HG02759 (cell line): ENCODE results near the gene TRIM7.

Source experiments
- ATAC-seq: cut with Tn5 transposase; IDR thresholded peaks from one replicate; pipeline ENCODE4 v1.9.1; 2021; ENCODE audit warnings: mild to moderate bottlenecking, moderate library complexity; ENCODE audit not compliant: unreplicated experiment

The TRIM7 gene

DNA sequence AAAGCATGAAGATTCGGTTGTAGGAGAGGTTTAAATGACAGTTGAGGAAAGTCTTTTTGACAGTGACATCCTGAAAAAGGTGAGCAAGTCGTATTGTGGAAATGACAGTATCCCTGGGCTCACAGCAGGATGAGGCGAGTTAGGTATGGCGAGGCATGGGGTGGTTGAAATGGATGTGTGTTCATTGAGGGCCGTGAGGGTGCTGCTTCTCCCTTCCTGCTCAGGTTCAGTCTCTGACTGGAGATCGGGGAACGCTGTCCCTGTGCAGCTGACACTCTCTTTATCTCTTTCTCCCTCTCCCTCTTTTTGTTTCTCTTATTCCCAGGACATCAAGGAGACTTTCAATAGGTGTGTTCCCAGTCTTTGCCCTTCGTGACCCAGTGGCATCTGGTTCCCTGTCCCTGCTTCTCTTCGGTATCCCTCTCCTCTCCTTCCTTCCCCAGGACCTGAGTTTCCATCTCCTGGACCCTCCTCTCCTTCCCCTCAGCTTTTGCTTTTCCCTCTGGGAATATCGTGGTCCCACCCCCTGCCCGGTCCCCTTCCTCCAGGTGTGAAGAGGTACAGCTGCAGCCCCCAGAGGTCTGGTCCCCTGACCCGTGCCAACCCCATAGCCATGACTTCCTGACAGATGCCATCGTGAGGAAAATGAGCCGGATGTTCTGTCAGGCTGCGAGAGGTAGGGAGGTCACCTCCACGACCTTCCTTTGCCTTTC, 28.2 kb upstream of the TRIM7 start:
- no peak for ATAC-seq

DNA sequence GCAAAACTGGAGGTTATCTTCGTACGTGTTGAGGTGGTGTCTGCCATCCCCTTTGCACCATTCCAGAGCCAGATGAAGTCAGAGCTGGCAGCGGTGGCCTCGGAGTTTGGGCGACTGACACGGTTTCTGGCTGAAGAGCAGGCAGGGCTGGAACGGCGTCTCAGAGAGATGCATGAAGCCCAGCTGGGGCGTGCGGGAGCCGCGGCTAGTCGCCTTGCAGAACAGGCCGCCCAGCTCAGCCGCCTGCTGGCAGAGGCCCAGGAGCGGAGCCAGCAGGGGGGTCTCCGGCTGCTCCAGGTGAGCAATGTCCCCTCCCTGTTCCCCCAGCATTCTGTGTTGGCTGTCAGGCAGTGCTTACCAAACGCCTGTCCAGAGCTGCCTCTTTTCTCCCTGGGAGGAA, 27.6 kb upstream of the TRIM7 start:
- no peak for ATAC-seq

DNA sequence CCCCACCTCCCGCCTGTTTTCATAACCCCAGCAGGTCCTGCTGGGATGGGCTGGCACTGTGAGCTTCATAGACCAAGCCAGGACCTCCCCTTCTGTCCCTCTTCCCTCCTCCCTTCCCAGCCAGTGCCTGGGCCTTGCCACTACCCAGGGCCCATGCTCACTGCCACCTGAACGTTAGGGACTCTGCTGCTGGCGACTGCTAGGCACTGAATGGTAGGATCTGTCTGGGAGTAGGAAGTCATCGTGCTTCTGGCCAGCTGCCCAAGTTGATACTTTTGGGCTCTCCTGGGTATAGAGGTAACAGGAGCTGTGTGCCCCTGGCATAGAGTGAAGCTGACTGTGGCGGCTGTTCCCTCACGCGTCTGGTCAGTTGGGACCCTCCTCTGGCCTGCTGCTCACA, 26.4 kb upstream of the TRIM7 start:
- no peak for ATAC-seq

DNA sequence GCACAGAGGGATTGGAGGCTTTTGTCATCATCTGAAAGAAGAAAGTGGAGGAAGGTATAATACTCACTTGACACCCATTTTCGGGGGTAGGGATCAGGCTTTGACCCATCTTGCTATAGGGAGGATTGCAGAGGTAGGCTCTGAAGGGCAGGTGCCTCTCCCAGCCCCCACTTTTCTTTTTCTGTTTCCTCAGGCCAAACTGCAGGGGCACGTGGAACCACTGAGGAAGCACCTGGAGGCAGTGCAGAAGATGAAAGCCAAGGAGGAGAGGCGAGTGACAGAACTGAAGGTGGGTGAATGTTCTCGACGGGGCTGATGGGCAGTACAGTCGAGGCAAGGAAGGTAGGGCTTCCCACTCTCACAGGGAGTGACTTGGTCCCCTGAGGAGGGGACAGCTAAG, 25.6 kb upstream of the TRIM7 start:
- no peak for ATAC-seq

DNA sequence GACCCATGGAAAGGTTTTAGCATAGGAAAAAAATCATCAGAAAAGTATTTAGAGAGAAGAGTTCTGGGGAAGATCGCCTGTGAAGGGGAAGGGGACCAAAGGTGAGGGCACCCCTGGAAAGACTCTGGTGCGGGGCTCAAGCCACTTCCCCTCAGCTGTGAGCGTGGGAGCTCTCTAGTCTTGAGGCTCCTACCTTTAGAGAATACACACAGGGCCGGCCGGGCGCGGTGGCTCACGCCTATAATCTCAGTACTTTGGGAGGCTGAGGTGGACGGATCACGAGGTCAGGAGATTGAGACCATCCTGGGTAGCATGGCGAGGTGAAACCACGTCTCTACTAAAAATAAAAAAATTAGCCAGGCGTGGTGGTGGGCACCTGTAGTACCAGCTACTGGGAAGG, 25.0 kb upstream of the TRIM7 start:
- ATAC-seq = no peak

DNA sequence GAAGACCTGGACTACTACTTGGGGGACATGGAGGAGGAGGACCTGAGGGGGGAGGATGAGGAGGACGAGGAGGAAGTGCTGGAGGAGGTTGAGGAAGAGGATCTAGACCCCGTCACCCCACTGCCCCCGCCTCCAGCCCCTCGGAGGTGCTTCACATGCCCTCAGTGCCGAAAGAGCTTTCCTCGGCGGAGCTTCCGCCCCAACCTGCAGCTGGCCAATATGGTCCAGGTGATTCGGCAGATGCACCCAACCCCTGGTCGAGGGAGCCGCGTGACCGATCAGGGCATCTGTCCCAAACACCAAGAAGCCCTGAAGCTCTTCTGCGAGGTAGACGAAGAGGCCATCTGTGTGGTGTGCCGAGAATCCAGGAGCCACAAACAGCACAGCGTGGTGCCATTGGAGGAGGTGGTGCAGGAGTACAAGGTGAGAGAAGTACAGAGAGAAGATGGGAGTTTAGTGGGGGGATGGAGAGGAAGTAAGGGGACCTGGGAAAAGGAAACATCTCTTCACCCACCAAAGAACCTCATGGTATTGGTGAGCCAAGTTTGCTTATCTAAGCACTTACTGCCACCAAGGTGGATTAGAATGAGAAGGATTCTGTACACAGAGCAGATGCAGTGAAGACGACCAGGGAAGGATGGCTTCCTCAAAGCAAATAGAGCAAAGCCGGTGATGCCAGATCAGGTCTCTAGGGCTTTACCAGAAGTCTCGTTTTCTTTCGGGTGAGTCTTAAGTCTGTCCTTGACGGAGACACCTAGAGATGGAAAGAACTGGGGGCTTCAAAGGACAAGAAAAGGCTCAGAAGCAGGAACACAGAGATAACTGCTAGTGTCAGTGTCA, 19.6 kb upstream of the TRIM7 start:
- ATAC-seq = no peak

DNA sequence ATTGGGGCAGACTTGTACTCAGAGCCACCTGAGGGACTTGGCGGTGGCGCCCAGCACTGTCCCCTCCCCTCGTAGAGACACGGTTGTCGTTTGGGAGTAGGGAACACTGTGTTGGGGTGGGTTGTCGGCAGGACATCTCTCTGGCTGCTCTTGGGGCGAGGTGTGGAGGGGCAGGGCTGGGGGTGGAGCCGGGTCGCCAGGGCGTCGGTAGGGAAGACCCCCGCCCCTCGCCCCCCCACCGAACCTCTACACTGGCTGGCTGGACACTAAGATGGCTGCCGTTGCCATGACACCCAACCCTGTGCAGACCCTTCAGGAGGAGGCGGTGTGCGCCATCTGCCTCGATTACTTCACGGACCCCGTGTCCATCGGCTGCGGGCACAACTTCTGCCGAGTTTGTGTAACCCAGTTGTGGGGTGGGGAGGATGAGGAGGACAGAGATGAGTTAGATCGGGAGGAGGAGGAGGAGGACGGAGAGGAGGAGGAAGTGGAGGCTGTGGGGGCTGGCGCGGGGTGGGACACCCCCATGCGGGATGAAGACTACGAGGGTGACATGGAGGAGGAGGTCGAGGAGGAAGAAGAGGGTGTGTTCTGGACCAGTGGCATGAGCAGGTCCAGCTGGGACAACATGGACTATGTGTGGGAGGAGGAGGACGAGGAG, 18.9 kb upstream of the TRIM7 start:
- ATAC-seq = peak; percentile 3

DNA sequence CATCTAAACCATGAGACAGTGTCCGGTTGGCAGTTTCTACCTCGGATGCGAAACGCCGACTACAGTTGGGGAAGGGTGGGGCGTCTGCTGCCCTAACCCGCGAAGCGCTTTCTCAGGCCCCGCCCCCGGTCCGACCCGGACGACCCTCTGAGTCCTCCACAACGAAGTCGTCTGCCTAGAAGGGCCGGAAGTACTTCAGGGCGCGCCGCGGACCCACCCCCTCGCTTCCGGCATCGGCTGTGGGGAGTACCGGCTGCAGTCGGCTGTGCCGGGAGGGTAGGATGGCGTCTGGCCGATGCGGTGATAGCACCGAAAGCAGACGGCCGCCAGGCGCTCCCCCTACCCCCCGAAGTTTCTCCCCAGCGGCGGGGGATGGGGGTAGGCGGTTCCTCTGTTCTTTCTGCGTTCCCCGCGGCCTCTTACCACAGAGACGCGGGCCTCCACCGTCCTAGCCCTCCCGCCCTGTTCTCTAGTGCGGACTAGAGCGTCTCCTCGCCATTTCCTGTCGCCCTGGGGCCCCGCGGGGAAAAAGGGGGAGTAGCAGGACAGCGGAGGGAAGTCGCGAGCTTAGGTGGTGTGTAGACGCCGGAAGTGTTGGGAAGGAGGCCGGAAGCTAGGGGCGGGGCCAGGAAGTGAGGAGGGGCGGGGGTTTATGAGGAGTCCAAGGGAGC, 18.2 kb upstream of the TRIM7 start, which contains the start of gene TRIM41:
TRIM41 (plus strand) TSS at position 224 of the 671 bp plus-strand sequence. CDS start 719 bp downstream, outside the sequence.
- peak; percentile 63 for ATAC-seq

DNA sequence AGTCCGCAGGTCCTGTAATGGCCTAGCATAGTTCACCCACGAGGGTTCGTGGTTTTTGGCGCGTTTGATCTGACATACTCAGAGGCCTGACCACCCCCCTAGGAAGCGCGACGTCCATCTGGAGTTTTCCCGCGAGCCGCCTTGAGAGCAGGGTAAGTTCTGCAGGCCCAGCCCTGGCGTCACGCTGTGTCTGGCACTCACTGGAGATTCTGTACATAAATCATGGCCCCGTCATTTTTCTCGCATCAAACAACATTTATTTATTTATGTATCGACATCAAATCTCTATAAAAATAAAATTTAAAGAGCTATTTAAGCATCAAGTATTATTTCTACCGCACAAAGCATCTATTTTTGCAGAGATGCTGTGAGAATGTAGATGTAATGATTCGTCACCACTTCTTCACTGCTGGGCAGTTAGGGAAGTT, 17.6 kb upstream of the TRIM7 start:
- ATAC-seq = no peak

DNA sequence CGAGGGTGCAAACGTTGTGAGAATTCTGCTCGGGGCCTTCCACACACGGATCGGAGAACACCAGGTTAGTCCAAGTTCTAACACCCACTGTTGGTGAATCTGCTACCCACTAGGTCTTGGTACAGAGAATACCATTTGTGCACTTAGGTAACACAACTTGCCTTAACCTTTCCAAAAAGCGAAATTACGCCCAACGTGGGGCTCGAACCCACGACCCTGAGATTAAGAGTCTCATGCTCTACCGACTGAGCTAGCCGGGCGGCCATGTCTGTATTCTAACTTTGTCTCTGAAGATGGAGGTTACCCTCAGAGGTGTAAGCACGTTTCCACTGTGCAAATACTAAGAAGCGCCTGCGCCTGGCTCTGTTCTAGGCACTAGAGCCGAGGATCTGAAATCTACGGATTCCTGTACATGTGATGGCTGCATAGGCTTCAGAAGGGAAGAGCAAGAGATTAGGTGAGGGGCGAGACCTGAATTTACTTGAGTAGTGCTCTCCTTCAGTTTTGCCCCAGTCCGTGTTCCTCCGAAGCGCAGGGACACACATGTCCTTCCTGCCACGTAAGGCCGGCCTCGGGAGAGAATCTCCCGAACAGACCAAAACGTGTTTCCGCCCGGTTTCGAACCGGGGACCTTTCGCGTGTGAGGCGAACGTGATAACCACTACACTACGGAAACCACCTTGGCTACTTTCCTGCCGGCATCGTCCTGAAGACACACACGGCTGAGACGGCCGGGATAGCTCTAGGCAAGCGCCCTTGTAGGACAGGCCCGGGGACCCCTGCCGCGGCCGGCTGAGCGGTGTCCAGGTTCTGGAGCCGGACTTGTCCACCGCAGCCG, 17.0 kb upstream of the TRIM7 start:
- peak; percentile 38 for ATAC-seq

DNA sequence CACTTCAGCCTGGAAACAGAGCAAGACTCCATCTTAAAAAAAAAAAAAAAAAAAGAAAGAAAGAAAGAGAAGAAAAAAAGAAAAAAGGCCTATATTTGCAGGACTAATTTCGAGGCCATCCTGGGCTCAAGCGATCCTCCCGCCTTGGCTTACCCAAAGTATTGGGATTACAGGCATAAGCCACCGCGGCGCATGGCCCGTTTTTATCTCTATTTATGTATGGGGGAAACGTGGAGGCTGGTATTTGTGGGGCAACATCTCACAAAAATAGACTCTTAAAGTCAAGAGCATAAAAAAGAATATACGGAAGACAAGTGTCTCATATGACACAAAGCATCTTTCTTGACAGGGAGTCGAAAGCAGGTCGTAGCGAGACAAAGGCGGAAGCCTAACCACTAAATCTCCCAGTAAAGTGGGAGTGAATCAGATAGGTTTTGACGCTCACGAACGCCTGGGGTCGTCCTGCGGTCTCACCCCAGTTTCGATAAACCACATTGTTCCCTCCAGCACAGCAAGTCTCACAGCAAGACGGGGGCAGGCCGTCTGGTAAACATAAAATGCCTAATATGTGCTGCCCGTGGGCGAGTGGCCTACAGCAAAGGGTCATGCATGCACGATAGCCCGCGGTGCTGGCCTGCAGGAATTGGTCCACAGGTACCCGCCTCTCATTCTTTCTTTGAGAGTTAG, 16.3 kb upstream of the TRIM7 start:
- ATAC-seq = no peak

DNA sequence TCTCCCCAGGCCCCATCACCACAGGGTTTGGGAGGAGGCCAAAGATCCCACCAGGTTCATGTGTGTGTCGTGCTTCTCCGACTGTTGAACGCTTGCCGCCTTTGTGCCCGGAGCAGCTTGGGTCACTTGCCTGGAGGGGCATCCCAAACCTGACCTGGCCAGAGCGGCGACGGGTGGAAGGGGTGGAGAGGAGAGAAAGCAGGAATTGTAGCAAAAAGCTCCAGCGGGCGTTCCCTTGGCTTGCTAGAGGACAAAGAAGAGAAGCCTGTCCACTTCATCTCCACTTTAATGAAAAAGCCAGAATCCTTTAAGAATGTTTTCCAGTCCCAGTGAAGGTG, 15.2 kb upstream of the TRIM7 start:
- ATAC-seq = no peak

DNA sequence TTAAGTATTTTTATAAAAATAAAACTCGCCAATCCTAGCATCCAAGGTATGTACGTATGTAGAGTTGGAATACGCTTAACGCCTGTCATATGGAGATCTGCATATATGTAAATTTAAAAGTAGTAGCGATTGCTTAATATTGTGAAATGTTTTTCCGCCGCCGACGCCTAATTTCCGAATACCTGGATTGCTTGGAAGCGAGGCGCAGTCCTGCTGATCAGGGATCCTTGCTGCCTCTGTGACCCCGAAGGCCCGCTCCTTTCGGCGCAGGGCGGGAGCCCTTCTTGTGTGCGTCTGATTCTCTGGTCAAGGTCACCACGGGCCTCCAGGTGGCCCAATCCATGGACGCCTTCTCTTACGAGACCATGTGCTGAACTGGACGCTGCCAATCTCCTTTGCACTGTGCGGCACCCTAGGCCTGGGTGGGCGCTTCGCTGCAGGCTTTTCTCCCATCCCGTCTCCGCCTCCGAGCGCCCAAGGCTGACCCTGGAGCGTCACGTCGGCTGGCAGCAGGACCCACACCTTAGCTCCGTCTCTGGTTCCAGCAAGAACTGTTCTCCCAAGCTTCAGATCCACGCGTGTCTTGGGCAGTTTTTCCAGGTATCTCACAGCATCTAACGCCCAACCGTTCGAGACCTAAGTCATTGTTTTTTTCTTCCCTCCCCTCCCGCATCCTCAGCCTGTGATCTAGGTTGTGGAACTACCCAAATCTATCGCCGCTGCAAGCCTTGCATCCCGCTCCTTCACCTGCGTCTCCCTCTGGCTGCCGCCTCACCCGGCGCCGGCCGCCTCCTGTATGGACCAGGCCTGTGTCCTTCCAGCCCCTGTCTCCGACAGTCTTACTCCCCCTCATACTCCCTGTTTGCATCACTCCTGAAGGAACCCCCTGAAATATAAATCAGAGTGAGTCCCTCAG, 14.5 kb upstream of the TRIM7 start:
- no peak for ATAC-seq

DNA sequence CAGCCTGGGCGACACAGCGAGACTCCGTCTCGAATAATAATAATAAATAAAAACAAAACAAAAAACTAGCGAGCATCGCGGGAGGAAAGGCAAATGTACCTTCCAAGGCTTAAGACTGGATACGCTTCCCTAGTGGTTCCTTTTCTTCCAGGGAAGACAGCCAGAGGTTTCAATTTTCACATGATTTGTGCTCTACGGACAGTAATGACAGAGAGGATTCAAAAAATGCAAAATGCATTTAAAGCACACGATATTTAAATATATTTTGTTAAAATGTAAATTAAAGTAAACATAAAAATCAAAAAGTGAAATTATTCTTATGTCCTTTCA, 13.8 kb upstream of the TRIM7 start:
- no peak for ATAC-seq

DNA sequence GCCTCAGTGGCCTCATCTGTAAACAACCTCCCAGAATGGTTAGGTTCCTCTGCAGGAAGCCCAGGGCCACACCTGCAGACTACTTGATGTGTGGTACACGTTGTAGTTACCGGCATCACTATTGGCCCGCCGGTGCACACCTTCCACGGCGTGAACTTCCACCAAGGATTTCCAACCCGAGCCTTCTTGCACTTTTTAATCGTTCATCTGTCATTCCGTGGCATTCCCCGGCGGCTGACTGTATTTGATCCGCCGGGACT, 12.7 kb upstream of the TRIM7 start:
- ATAC-seq = no peak

DNA sequence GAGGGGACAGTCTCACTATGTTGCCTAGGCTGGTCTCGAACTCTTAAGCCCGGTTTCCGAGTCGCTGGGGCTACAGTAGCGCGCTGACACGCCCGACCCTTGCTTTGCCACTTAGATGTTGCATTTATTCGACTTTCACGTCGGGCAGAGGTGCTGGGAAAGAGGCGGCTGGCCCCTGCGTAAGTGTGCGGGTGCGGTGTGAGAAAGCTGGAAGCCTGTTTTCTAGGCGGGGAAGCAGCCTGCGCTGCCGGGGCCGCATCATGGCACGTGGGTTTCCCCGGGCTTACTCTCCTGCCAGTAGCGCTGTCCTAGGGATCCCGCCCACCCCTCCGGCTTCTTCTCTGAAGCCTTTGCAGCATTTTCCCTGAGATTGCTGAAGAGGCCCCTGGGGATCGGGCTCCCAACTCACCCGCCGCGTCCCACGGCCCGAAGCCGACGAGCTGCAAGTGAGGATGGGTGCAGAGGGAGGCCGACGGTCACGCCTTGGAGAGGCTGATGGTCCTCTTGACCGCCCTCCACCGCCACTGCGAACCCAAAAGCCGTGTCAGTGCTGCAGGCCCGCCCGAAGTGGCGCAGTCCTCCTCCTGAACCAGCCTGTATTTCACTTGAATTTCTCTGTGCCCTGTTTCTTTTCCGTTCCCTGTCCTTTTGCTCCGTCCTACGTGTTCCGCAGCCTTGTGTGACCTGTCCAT, 12.3 kb upstream of the TRIM7 start:
- no peak for ATAC-seq

DNA sequence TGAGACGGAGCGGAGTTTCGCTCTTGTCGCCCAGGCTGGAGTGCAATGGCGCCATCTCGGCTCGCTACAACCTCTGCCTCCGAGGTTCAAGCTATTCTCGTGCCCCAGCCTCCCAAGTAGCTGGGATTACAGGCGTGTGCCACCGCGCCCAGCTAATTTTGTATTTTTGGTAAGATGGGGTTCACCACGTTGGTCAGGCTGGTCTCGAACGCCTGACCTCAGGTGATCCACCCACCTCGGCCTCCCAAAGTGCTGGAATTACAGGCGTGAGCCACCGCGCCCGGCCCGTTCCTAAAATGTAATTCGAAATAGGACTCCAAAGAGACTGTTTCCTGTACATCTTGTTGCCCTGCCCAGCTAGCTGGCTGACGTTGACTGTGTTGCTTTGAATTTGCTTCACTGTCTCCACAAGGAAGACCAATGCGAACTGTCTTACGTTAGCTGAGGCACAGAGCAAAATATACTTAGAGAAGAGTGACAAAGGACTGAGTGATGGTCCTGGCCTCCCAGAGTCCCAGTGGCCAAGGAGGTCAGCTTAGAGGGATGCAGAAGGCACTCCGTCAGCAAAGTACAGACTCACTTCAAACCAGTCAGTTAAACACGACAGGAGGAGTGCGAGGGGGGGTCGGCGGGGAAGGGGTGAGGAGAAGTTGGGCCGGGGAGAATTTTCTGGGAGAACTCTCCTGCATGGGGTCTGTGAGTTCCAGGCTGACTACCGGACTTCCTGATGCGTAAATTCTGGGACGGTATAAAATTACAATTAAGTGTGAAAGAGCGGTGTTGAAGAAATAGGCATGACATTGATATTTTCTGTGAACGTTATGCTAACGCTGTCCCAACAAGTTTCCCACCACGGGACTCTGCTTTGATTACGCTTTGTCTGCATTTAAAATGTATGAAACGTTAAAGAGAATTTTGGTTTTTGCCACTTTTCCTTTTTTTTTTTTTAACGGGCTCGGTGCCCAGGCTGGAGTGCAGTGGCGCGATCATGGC, 11.3 kb upstream of the TRIM7 start:
- no peak for ATAC-seq
